ENCODE measurements around the gene STK24.

Gene STK24

GRCh38 chr13:98503175-98504028 lies 73.5 kb downstream of the STK24 start:
- no peak for ATAC-seq
- TF ChIP-seq GLIS3 (CRISPR knock-in tag; IDR thresholded peaks at IDR 0.05) (no peak), ZFP30 (CRISPR knock-in tag; IDR thresholded peaks at IDR 0.05) (no peak)

DNA sequence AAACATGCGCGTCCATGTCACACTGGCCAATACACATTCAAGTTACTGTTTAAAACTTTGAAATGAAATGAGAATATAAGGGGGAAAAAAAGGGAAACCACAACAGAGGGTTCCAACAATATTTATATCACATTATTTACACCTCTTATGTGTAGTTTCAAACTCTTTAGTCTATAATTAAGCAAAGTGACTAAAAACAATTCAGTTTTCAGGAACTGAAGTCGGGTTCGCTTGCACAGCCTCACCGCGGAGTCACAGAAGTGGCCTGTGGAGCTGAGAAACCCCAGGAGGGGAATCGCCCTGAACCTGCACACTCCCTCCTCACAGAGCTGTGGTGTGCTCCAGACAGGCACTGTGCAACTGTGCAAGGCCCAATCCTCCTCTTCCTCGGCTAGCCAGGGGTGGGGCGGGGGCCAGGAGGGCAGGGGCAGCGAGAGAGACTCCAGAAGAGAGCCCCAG lies 75.9 kb downstream of the STK24 start:
- no peak for TF ChIP-seq PPARA (CRISPR knock-in tag; IDR thresholded peaks at IDR 0.05; ENCODE audit: borderline replicate concordance)
- TF ChIP-seq, protein P1, sequence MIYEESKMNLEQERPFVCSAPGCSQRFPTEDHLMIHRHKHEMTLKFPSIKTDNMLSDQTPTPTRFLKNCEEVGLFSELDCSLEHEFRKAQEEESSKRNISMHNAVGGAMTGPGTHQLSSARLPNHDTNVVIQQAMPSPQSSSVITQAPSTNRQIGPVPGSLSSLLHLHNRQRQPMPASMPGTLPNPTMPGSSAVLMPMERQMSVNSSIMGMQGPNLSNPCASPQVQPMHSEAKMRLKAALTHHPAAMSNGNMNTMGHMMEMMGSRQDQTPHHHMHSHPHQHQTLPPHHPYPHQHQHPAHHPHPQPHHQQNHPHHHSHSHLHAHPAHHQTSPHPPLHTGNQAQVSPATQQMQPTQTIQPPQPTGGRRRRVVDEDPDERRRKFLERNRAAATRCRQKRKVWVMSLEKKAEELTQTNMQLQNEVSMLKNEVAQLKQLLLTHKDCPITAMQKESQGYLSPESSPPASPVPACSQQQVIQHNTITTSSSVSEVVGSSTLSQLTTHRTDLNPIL (CRISPR knock-in tag; IDR thresholded peaks at IDR 0.05; ENCODE audit: low read depth): no peak
- TF ChIP-seq TOX (CRISPR knock-in tag; IDR thresholded peaks at IDR 0.05; ENCODE audit: borderline replicate concordance): no peak
- no peak for TF ChIP-seq ZC3H10 (CRISPR knock-in tag; IDR thresholded peaks at IDR 0.05)
- TF ChIP-seq TSHZ2 (CRISPR knock-in tag; IDR thresholded peaks at IDR 0.05): no peak
- no peak for TF ChIP-seq CSRNP3 (CRISPR knock-in tag; IDR thresholded peaks at IDR 0.05)
- TF ChIP-seq, protein P2, sequence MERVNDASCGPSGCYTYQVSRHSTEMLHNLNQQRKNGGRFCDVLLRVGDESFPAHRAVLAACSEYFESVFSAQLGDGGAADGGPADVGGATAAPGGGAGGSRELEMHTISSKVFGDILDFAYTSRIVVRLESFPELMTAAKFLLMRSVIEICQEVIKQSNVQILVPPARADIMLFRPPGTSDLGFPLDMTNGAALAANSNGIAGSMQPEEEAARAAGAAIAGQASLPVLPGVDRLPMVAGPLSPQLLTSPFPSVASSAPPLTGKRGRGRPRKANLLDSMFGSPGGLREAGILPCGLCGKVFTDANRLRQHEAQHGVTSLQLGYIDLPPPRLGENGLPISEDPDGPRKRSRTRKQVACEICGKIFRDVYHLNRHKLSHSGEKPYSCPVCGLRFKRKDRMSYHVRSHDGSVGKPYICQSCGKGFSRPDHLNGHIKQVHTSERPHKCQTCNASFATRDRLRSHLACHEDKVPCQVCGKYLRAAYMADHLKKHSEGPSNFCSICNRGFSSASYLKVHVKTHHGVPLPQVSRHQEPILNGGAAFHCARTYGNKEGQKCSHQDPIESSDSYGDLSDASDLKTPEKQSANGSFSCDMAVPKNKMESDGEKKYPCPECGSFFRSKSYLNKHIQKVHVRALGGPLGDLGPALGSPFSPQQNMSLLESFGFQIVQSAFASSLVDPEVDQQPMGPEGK (CRISPR knock-in tag; IDR thresholded peaks at IDR 0.05; ENCODE audit: borderline replicate concordance): no peak
- TF ChIP-seq ARNTL (CRISPR knock-in tag; IDR thresholded peaks at IDR 0.05; ENCODE audit: borderline replicate concordance, low read depth): no peak
- TF ChIP-seq CSDC2 (CRISPR knock-in tag; IDR thresholded peaks at IDR 0.05): no peak
- no peak for TF ChIP-seq ZFP30 (CRISPR knock-in tag; IDR thresholded peaks at IDR 0.05)
- TF ChIP-seq ZNF70 (CRISPR knock-in tag; IDR thresholded peaks at IDR 0.05): no peak
- TF ChIP-seq BACH2 (CRISPR knock-in tag; IDR thresholded peaks at IDR 0.05; ENCODE audit: borderline replicate concordance): no peak
- TF ChIP-seq ESRRG (CRISPR knock-in tag; IDR thresholded peaks at IDR 0.05): no peak
- no peak for ATAC-seq

DNA sequence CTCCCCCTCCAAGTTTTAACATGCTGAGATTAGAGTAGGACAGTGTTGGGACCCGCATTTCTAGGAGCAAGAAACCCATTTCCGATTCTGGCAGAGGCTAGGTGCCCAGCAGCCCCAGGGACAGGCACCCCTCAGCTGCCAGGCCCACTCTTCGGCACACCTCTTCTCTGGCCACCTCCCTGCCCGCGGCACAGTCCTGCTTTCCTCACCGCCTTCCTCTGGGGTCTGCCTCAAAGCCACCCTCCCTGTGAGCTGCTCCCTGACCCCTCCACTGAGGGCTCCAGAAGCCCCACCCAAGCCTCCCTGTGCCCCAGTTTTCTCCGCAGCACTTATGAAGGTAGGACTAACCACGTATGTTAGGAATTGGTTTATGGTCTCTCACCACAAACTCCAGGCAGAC lies 79.9 kb downstream of the STK24 start:
- no peak for ATAC-seq
- TF ChIP-seq ZFP30 (CRISPR knock-in tag; IDR thresholded peaks at IDR 0.05): no peak
- TF ChIP-seq, protein P1 (CRISPR knock-in tag; IDR thresholded peaks at IDR 0.05; ENCODE audit: low read depth): no peak
- no peak for TF ChIP-seq ZNF565 (CRISPR knock-in tag; conservative IDR thresholded peaks at IDR 0.05; ENCODE audit: low read depth)
- TF ChIP-seq BACH2 (CRISPR knock-in tag; IDR thresholded peaks at IDR 0.05; ENCODE audit: borderline replicate concordance): no peak
- TF ChIP-seq SNAI2 (CRISPR knock-in tag; IDR thresholded peaks at IDR 0.05): no peak
- TF ChIP-seq, protein P3, sequence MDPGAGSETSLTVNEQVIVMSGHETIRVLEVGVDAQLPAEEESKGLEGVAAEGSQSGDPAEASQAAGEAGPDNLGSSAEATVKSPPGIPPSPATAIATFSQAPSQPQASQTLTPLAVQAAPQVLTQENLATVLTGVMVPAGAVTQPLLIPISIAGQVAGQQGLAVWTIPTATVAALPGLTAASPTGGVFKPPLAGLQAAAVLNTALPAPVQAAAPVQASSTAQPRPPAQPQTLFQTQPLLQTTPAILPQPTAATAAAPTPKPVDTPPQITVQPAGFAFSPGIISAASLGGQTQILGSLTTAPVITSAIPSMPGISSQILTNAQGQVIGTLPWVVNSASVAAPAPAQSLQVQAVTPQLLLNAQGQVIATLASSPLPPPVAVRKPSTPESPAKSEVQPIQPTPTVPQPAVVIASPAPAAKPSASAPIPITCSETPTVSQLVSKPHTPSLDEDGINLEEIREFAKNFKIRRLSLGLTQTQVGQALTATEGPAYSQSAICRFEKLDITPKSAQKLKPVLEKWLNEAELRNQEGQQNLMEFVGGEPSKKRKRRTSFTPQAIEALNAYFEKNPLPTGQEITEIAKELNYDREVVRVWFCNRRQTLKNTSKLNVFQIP (CRISPR knock-in tag; IDR thresholded peaks at IDR 0.05; ENCODE audit: borderline replicate concordance, low read depth): no peak
- TF ChIP-seq CSRNP3 (CRISPR knock-in tag; IDR thresholded peaks at IDR 0.05): no peak
- no peak for TF ChIP-seq ISL1 (CRISPR knock-in tag; IDR thresholded peaks at IDR 0.05)
- TF ChIP-seq, protein P2 (CRISPR knock-in tag; IDR thresholded peaks at IDR 0.05; ENCODE audit: borderline replicate concordance): no peak
- no peak for TF ChIP-seq ZC3H10 (CRISPR knock-in tag; IDR thresholded peaks at IDR 0.05)
- no peak for TF ChIP-seq ZFP3 (CRISPR knock-in tag; IDR thresholded peaks at IDR 0.05)
- TF ChIP-seq ESRRG (CRISPR knock-in tag; IDR thresholded peaks at IDR 0.05): no peak
- no peak for TF ChIP-seq CSDC2 (CRISPR knock-in tag; IDR thresholded peaks at IDR 0.05)
